HG03520 (cell line): Measurements from ENCODE around the gene TTC34.
"Not testable (repeated sequence)": the region's sequence is repeated elsewhere in the genome, so short reads cannot be mapped to it uniquely, and the experiment has no call there.

ENCODE experiments used
- ATAC-seq: cut with Tn5 transposase; IDR thresholded peaks from one replicate; pipeline ENCODE4 v1.9.1; 2021; ENCODE audit warnings: mild to moderate bottlenecking, moderate library complexity; ENCODE audit not compliant: unreplicated experiment

The TTC34 gene

GRCh38 chr1:2684878-2685277 lies 116.6 kb downstream of the TTC34 start:
- ATAC-seq = not testable (repeated sequence)

- not testable (repeated sequence) for ATAC-seq
Measured at GRCh38 chr1:2684000-2684399, 117.5 kb downstream of the TTC34 start.

- not testable (repeated sequence) for ATAC-seq
Measured at GRCh38 chr1:2683321-2683741, 118.2 kb downstream of the TTC34 start.

DNA sequence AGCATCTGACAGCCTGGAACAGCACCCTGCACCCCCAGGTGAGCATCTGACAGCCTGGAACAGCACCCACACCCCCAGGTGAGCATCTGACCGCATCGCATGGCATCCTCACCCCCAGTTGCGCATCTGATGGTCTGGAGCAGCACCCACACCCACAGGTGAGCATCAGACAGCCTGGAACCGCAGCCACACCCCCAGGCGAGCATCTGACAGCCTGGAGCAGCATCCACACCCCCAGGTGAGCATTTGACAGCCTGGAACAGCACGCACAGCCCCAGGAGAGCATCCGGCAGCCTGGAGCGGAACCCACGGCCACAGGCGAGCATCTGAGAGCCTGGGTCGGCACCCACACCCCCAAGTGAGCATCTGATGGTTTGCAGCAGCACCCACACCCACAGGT lies 118.6 kb downstream of the TTC34 start:
- ATAC-seq = not testable (repeated sequence)

DNA sequence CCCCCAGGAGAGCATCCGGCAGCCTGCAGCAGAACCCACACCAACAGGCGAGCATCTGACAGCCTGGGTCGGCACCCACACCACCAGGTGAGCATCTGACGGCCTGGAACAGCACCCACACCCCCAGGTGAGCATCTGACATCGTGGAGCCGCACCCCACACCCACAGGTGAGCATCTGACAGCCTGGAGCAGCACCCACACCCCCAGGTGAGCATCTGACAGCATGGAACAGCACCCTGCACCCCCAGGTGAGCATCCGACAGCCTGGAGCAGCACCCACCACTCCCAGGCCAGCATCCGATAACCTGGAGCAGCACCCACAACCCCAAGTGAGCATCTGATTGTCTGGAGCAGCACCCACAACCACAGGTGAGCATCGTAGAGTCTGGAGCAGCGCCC lies 124.8 kb downstream of the TTC34 start:
- ATAC-seq = not testable (repeated sequence)

DNA sequence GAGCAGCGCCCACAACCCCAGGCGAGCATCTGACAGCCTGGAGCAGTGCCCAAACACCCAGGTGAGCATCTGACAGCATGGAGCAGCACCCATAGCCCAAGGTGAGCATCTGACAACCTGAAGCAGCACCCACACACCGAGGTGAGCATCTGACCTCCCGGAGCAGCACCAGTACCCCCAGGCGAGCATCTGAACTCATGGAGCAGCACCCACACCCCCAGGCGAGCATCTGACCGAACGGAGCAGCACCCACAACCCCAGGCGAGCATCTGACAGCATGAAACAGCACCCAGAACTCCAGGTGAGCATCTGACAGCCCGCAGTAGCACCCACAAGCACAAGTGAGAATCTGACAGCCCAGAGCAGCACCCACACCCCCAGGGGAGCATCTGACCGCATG lies 129.8 kb downstream of the TTC34 start:
- ATAC-seq = not testable (repeated sequence)

GRCh38 chr1:2659806-2660205 lies 141.7 kb downstream of the TTC34 start:
- ATAC-seq = not testable (repeated sequence)

DNA sequence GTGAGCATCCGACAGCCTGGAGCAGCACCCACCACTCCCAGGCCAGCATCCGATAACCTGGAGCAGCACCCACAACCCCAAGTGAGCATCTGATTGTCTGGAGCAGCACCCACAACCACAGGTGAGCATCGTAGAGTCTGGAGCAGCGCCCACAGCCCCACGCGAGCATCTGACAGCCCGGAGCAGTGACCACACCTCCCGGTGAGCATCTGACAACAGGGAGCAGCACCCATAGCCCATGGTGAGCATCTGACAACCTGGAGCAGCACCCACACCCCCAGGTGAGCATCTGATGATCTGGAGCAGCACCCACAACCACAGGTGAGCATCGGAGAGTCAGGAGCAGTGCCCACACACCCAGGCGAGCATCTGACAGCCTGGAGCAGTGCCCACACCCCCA lies 143.6 kb downstream of the TTC34 start:
- not testable (repeated sequence) for ATAC-seq

GRCh38 chr1:2657124-2657523 lies 144.4 kb downstream of the TTC34 start:
- ATAC-seq = not testable (repeated sequence)

DNA sequence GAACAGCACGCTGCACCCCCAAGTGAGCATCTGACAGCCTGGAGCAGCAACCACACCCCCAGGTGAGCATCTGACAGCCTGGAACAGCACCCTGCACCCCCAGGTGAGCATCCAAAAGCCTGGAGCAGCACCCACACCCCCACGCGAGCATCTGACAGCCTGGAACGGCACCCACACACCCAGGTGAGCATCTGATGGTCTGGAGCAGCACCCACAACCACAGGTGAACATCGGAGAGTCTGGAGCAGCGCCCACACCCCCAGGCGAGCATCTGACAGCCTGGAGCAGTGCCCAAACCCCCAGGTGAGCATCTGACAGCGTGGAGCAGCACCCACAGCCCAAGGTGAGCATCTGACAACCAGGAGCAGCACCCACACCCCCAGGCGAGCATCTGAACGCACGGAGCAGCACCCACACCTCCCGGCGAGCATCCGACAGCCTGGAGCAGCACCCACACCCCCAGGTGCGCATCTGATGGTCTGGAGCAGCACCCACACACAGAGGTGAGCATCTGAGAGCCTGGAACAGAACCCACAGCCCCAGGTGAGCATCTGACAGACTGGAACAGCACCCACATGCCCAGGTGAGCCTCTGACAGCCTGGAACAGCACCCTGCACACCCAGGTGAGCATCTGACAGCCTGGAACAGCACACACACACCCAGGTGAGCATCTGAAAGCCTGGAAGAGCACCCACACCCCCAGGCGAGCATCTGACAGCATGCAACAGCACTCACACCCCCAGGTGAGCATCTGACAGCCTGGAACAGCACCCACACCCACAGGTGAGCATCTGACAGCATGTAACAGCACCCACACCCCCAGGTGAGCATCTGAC lies 145.7 kb downstream of the TTC34 start:
- ATAC-seq = not testable (repeated sequence)

DNA sequence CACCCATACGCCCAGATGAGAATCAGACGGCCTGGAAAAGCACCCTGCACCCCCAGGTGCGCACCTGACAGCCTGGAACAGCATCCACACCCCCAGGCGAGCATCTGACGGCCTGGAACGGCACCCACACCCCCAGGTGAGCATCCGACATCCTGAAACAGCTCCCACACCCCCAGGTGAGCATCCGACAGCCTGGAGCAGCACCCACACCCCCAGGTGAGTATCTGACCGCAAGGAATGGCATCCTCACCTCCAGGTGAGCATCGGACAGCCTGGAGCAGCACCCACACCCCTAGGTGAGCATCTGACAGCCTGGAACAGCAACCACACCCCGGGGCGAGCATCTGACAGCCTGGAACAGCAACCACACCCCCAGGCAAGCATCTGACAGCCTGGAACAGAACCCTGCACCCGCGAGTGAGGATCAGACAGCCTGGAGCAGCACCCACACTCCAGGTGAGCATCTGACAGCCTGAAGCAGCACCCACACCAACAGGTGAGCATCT lies 147.0 kb downstream of the TTC34 start:
- ATAC-seq = not testable (repeated sequence)

DNA sequence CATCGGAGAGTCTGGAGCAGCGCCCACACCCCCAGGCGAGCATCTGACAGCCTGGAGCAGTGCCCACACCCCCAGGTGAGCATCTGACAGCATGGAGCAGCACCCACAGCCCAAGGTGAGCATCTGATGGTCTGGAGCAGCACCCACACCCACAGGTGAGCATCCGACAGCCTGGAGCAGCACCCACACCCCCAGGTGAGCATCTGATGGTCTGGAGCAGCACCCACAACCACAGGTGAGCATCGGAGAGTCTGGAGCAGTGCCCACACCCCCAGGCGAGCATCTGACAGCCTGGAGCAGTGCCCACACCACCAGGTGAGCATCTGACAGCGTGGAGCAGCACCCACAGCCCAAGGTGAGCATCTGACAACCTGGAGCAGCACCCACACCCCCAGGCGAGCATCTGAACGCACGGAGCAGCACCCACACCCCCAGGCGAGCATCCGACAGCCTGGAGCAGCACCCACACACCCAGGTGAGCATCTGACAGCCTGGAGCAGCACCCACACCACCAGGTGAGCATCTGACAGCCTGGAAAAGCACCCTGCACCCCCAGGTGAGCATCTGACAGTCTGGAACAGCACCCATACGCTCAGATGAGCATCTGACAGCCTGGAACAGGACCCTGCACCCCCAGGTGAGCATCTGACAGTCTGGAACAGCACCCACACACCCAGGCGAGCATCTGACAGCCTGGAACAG lies 147.6 kb downstream of the TTC34 start:
- ATAC-seq = not testable (repeated sequence)

DNA sequence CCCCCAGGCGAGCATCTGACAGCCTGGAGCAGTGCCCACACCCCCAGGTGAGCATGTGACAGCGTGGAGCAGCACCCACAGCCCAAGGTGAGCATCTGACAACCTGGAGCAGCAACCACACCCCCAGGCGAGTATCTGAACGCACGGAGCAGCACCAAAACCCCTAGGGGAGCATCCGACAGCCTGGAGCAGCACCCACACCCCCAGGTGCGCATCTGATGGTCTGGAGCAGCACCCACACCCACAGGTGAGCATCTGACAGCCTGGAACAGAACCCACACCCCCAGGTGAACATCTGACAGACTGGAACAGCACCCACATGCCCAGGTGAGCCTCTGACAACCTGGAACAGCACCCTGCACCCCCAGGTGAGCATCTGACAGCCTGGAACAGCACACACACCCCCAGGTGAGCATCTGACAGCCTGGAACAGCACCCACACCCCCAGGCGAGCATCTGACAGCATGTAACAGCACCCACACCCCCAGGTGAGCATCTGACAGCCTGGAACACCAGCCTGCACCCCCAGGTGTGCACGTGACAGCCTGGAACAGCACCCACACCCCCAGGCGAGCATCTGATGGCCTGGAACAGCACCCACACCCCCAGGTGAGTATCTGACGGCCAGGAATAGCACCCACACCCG lies 148.4 kb downstream of the TTC34 start:
- not testable (repeated sequence) for ATAC-seq

DNA sequence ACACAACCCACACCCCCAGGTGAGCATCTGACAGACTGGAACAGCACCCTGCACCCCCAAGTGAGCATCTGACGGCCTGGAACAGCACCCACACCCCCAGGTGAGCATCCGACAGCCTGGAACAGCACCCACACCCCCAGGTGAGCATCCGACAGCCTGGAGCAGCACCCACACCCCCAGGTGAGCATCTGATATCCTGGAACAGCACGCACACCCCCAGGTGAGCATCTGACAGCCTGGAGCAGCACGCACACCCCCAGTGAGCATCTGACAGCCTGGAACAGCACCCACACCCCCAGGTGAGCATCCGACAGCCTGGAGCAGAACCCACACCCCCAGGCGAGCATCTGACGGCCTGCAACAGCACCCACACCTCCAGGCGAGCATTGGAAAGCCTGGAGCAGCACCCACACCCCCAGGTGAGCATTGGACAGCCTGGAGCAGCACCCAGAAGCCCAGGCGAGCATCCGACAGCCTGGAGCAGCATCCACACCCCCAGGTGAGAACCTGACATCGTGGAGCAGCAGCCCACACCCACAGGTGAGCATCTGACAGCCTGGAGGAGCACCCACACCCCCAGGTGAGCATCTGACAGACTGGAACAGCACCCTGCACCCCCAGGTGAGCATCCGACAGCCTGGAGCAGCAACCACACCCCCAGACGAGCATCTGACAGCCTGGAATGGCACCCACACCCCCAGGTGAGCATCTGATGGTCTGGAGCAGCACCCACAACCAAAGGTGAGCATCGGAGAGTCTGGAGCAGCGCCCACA lies 149.2 kb downstream of the TTC34 start:
- ATAC-seq = not testable (repeated sequence)

DNA sequence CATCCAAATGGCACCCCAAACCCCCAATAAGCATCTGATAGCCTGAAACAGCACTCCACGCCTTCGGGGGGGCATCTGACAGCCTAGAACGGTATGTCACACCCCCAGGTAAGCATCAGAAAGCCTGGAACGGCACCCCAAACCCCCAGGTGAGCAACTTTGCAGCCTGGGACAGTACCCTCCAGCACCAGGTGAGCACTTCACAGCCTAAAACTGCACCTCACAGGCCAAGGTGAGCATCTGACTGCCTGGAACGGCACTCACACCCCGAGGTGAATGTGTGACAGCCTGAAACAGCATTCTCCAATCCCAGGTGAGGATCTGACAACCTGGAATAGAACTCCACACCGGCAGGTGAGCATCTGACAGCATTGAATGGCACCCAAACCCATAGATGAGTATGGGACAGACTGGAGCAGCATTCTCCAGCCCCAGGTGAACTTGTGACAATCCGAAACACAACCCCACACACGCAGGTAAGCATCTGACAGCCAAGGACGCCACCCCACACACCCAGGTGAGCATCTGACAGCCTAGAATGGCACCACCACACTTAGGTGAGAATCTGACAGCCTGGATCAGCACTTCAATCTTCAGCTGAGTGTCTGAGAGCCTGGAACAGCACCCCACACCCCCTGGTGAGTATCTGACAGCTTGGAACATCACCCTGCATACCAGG lies 150.4 kb downstream of the TTC34 start:
- no peak for ATAC-seq

DNA sequence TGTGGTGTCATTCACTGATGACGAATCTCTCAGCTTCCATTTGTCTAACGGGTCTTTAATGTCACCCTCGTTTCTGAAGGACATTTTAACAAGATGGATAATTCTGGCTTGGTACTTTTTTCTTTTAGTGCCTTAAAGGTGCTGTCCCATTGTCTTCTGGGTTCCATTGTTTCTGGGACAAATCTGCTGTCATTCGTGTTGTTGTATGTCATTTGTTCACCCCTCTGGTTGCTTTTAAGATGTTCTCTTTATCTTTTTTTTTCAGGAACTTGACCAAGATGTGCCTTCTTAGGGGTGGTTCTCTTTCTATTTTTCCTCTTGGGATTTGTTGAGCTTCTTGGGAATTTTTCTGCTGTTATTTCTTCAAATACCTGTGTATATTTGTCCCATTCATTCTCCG lies 154.7 kb downstream of the TTC34 start:
- no peak for ATAC-seq

- ATAC-seq = no peak
Measured at GRCh38 chr1:2645776-2646175, 155.7 kb downstream of the TTC34 start.

DNA sequence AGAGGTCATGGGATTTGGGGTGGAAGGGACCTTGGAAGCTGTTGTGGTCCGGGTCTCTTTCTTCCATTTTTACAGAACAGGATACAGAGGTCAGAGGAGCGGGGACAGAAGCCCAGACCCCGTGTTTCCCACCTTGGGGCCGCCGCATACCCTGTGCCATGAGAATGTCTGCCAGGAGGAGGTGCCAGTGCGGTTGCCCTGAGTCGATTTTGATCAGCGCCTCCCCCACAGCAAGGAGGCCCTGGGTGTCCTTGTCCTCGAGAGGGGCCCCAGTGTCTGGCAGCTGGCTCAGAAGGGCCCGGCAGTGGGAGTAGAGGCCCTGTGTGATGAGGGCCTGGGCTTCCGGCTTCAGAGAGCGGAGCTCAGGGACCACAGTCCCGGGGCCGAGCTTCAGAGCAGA lies 156.3 kb downstream of the TTC34 start:
- no peak for ATAC-seq

- no peak for ATAC-seq
Measured at GRCh38 chr1:2644591-2645101, 156.8 kb downstream of the TTC34 start.

GRCh38 chr1:2644171-2644570 lies 157.3 kb downstream of the TTC34 start:
- ATAC-seq = no peak
